RWPE2 (cell line): ENCODE data around the gene LSM6.

Experiments
- ATAC-seq: fragments of 200-7000 bp; cut with Tn5 transposase; 3 replicates; pipeline ENCODE4 v1.9.1; 2021; ENCODE audit warnings: low read depth
- DNase-seq: peaks from one replicate; pipeline ENCODE4 v3.0.0-alpha.2; 2020; ENCODE audit warnings: low spot score
- H3K27ac ChIP-seq: fragments of 450-650 bp; 2 replicates; pipeline ENCODE4 v1.5.1; 2017; ENCODE audit warnings: mild to moderate bottlenecking; ENCODE audit not compliant: poor library complexity, severe bottlenecking
- H3K27me3 ChIP-seq: fragments of 250-450 bp; sonication (Bioruptor Pico); 2 replicates; pipeline ENCODE4 v1.5.1; 2021; ENCODE audit warnings: mild to moderate bottlenecking, moderate library complexity; ENCODE audit not compliant: insufficient read depth, poor library complexity, severe bottlenecking
- H3K36me3 ChIP-seq: fragments of 250-450 bp; sonication (Bioruptor Pico); 2 replicates; pipeline ENCODE4 v1.5.1; 2020; ENCODE audit warnings: low read depth, mild to moderate bottlenecking, moderate library complexity
- H3K4me1 ChIP-seq: fragments of 250-450 bp; sonication (Bioruptor Pico); 2 replicates; pipeline ENCODE4 v1.5.1; 2021; ENCODE audit warnings: mild to moderate bottlenecking, moderate library complexity; ENCODE audit not compliant: insufficient read depth, poor library complexity, severe bottlenecking
- H3K4me3 ChIP-seq: fragments of 250-450 bp; sonication (Bioruptor Pico); 2 replicates; pipeline ENCODE4 v1.5.1; 2021; ENCODE audit warnings: mild to moderate bottlenecking, moderate library complexity; ENCODE audit not compliant: severe bottlenecking
- H3K9me3 ChIP-seq: fragments of 250-450 bp; sonication (Bioruptor Pico); 2 replicates; pipeline ENCODE4 v1.5.1; 2021; ENCODE audit warnings: mild to moderate bottlenecking, moderate library complexity; ENCODE audit not compliant: severe bottlenecking
- TF ChIP-seq, protein P1 (sequence below): fragments of 450-650 bp; IDR thresholded peaks from one replicate; pipeline ENCODE4 v1.5.1; 2017; ENCODE audit warnings: mild to moderate bottlenecking, moderate library complexity; ENCODE audit not compliant: poor library complexity, severe bottlenecking

LSM6 gene

DNA sequence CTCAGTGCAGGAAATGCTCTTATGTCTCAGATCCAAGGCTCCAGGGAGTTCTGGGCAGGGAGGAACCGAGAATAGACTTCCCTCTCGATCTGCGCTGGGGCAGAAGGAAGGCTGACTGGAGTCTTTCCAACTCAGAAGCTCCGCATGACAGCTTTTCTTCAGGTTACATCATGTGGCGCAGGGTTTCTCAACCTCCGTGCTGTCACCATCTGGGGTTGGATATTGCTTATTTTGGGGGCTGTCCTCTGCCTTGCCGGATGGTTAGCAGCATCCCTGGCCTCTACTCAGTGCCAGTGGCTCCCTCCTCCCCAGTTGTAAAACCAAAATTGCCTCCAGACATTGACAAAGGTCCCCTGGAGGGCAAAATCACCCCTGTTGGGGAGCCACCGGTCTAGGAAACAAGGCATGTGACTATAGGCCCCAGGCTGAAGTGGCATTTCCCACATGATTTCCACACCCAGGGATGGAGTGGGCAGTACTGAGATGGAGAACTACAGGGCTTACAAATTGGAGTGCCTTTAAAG, 60.2 kb downstream of the LSM6 start:
- ATAC-seq (no peak), DNase-seq (no peak)
- no peaks in the 10 kb centered on the region for H3K27me3 ChIP-seq
- H3K9me3 ChIP-seq, result no peaks in the 10 kb centered on the region
- TF ChIP-seq, protein P1, sequence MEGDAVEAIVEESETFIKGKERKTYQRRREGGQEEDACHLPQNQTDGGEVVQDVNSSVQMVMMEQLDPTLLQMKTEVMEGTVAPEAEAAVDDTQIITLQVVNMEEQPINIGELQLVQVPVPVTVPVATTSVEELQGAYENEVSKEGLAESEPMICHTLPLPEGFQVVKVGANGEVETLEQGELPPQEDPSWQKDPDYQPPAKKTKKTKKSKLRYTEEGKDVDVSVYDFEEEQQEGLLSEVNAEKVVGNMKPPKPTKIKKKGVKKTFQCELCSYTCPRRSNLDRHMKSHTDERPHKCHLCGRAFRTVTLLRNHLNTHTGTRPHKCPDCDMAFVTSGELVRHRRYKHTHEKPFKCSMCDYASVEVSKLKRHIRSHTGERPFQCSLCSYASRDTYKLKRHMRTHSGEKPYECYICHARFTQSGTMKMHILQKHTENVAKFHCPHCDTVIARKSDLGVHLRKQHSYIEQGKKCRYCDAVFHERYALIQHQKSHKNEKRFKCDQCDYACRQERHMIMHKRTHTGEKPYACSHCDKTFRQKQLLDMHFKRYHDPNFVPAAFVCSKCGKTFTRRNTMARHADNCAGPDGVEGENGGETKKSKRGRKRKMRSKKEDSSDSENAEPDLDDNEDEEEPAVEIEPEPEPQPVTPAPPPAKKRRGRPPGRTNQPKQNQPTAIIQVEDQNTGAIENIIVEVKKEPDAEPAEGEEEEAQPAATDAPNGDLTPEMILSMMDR, result no peak
- H3K27ac ChIP-seq, result no peak overlapping the region
- H3K36me3 ChIP-seq, result no peaks in the 10 kb centered on the region
- H3K4me1 ChIP-seq, result peaks cover 2% of the 10 kb centered on the region
- H3K4me3 ChIP-seq, result no peak overlapping the region

DNA sequence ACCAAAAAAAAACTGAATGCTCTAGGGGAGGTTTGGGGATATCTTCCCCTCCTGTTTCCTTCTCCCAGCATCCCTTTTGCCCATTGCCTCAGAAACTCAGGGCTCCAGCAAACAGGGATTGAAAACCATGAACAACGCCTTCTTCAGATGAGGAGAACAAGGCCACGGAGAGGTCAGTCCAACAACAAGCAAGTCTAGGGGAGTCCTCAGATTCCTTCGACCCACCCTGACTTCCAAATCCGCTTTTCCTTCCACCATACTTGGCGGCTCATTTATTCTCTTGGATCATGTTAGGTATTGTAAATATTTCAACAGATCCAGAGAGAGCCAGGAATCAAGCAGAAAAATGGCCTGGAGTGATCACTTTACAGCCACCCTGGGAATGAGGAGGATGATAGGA, 60.7 kb downstream of the LSM6 start:
- no peaks in the 10 kb centered on the region for H3K36me3 ChIP-seq
- no peak overlapping the region for H3K27ac ChIP-seq
- ATAC-seq (no peak), DNase-seq (no peak)
- H3K27me3 ChIP-seq, result no peaks in the 10 kb centered on the region
- no peaks in the 10 kb centered on the region for H3K9me3 ChIP-seq
- peaks cover 7% of the 10 kb centered on the region for H3K4me1 ChIP-seq
- TF ChIP-seq, protein P1, result no peak
- H3K4me3 ChIP-seq, result no peak overlapping the region

DNA sequence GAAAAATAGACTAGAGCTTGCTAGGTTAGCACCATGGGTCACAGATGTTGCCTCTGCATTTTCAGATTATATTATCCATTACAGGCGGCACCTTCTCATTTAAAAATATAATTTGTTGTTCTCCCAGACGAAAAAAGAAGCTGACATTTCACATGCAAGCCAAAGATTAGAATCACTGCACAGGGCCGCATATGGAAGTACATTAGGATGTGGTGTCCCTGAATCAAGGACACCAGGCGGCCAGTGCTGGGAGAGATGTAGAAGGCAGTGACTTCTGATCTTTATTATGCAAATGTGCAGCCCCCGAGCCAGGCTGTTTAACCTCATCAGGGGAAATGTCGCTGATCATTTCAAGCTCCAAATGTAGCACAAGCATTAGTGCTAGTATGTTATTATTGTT, 61.6 kb downstream of the LSM6 start:
- H3K27me3 ChIP-seq, result no peaks in the 10 kb centered on the region
- H3K4me3 ChIP-seq, result no peak overlapping the region
- no peak for ATAC-seq
- H3K4me1 ChIP-seq, result peaks cover 16% of the 10 kb centered on the region
- no peak for DNase-seq
- no peaks in the 10 kb centered on the region for H3K9me3 ChIP-seq
- TF ChIP-seq, protein P1, result no peak
- no peak overlapping the region for H3K27ac ChIP-seq
- H3K36me3 ChIP-seq, result no peaks in the 10 kb centered on the region

DNA sequence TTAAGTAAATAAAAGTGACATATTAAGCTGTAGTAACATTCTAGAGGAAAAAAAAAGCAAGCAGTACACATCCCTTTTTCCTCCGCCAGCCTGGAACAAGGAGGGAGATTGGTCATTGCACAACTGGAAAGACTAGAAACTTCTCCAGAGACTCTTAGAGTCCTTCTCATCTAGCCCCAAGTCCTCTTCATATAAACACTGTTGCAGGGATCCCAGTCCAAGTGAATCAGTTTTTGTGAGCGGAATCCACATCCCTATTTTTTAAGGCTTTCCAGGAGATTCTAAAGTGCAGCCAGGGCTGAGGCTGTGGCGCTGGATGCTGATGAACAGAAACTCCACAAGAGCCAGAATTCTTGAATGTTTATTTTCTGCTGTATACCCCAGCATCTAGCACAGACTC, 62.6 kb downstream of the LSM6 start:
- TF ChIP-seq, protein P1, result no peak
- DNase-seq (no peak), ATAC-seq (no peak)
- H3K36me3 ChIP-seq, result no peaks in the 10 kb centered on the region
- no peaks in the 10 kb centered on the region for H3K9me3 ChIP-seq
- H3K4me1 ChIP-seq, result peaks cover 18% of the 10 kb centered on the region
- H3K4me3 ChIP-seq, result no peak overlapping the region
- H3K27ac ChIP-seq, result no peak overlapping the region
- no peaks in the 10 kb centered on the region for H3K27me3 ChIP-seq
